ENCODE data around the gene ZC3H8.
"Not testable (repeated sequence)": the region's sequence is repeated elsewhere in the genome, so short reads cannot be mapped to it uniquely, and the experiment has no call there.

Gene ZC3H8

DNA sequence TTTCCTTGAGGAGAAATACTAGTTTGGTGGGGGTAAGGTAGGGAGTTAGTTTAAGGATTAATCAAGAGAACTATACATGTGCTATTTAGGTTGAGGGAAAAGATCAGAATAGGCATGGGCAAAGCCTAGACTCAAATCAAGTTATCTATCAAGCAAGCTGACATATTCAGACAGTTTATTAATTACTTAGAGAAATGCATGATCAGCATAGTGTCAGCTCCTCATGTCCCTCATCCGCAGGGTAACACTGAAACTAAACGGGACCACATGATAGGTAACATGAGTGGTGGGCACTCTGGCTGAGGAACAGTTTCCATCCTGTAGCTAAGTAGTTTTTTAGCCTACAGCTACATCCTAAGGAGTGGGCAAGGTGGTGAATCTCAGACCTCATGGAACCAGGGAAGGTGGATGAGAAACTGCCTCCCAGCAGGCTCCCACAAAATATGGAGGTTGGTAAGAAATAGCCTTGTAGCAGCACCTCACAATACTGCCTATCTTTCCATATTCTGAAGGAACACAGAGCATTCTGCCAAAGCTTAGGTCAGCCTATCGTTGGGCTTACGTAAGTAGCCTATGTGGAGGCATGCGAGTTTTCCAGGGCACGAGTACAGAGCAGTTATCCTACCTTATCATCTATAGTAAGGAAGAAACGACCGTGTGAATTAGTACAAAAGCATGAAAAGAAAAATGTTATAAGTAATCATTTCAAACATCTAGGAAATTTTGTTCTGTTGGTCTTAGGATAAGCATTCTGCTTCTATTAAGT is 39.0 kb upstream of the ZC3H8 start:
- H3K4me3 ChIP-seq (replicated peaks; ENCODE audit: low read depth, low read length), result no peak overlapping the region
- TF ChIP-seq CTCF (IDR thresholded peaks at IDR 0.05; ENCODE audit: low read depth, low read length, missing control alignments), result no peak
- DNase-seq (ENCODE audit: extremely low read depth, low read depth), result no peak

GRCh38 chr2:112290648-112291047 is 35.8 kb upstream of the ZC3H8 start:
- no peak for TF ChIP-seq CTCF (IDR thresholded peaks at IDR 0.05; ENCODE audit: low read depth, low read length, missing control alignments)
- DNase-seq (ENCODE audit: extremely low read depth, low read depth), result no peak
- no peak overlapping the region for H3K4me3 ChIP-seq (replicated peaks; ENCODE audit: low read depth, low read length)

DNA sequence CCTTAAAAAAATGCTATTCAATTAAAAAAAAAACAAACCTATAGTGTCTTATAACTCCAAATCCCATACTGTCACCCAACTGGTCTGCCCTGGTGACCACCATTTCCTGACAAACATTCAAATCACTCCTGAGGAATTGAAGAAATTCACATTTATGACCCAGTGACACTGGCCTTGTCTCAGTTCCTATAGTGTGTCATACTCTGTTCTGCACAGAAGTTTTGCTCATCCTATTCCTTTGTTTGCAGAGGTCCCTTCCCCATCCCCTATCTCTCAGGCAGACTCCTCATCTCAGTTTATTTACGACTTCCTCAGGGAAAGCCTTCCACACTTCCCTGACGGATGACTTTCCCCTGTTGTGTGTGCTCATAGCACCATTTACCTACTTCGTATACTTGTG is 35.2 kb upstream of the ZC3H8 start:
- DNase-seq (ENCODE audit: extremely low read depth, low read depth), result no peak
- H3K4me3 ChIP-seq (replicated peaks; ENCODE audit: low read depth, low read length), result no peak overlapping the region
- TF ChIP-seq CTCF (IDR thresholded peaks at IDR 0.05; ENCODE audit: low read depth, low read length, missing control alignments), result no peak

- not testable (repeated sequence) for DNase-seq (ENCODE audit: extremely low read depth, low read depth); H3K4me3 ChIP-seq (replicated peaks; ENCODE audit: low read depth, low read length)
Measured at GRCh38 chr2:112283535-112283934, 28.7 kb upstream of the ZC3H8 start.

DNA sequence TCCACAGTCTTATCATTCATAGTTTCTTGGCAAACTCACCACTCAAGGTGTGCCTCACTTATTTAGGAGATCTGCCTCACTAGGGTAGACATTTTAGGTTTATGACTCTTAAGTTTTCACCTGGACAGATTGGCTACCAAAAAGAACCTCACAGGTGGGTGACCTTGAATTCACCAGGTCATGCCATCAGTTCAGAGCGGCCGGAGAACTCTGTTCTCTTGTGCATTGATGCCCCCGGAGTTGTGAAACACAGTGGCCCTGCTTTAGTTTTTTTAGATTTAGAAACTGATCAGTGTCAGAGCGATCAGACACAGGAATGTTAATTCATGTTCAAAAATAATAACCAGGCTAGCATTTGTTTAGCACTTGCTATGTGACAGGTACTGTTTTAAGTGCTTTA is 27.2 kb upstream of the ZC3H8 start:
- H3K4me3 ChIP-seq (replicated peaks; ENCODE audit: low read depth, low read length); DNase-seq (ENCODE audit: extremely low read depth, low read depth): not testable (repeated sequence)

- no peak overlapping the region for H3K4me3 ChIP-seq (replicated peaks; ENCODE audit: low read depth, low read length)
- no peak for TF ChIP-seq CTCF (IDR thresholded peaks at IDR 0.05; ENCODE audit: low read depth, low read length, missing control alignments)
- DNase-seq (ENCODE audit: extremely low read depth, low read depth), result no peak
Measured at GRCh38 chr2:112277596-112278220, 22.9 kb upstream of the ZC3H8 start.

DNA sequence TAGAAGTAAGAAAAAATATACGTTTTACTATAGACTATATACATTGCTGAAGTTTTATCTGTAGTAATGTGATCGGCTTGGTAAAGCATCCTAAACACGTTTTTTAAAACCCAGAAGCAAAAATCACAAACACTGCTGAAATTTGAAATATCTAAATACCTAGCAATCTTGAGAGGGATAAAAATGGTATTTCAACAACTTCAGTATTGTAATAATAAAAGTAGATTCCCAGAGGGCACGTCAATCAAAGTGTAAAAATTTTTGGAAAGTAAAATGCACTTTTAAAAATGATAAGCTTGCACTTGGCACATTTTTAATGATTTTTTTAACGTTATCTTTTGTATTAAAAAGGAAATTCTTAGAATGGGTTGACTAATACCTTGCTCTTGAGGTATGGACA is 22.1 kb upstream of the ZC3H8 start:
- no peak for DNase-seq (ENCODE audit: extremely low read depth, low read depth)
- no peak overlapping the region; the same call in 1 of the 2 replicates for H3K4me3 ChIP-seq (replicated peaks; ENCODE audit: low read depth, low read length)
- no peak for TF ChIP-seq CTCF (IDR thresholded peaks at IDR 0.05; ENCODE audit: low read depth, low read length, missing control alignments)

Measured in HFF-Myc (cell line).